HAP-1 (cell line): Measurements from ENCODE around the gene SLC9A4.
"Not testable (repeated sequence)": the region's sequence is repeated elsewhere in the genome, so short reads cannot be mapped to it uniquely, and the experiment has no call there.

Experiments
- DNase-seq, 2 experiments: peaks; one replicate each; pipeline ENCODE4 v3.0.0-alpha.2; 2016 to 2020; ENCODE audit warnings: low spot score in 2 of 2
- H3K27me3 ChIP-seq: fragments of 250-450 bp; sonication (Bioruptor Pico); 2 replicates; pipeline ENCODE4 v1.5.1; 2020; ENCODE audit warnings: low read depth, mild to moderate bottlenecking, moderate library complexity
- H3K36me3 ChIP-seq: fragments of 250-450 bp; sonication (Bioruptor Pico); replicated peaks from 2 replicates; pipeline ENCODE4 v1.5.1; 2020; ENCODE audit warnings: mild to moderate bottlenecking
- H3K4me1 ChIP-seq: fragments of 250-450 bp; sonication (Bioruptor Pico); 2 replicates; pipeline ENCODE4 v1.5.1; 2020; ENCODE audit warnings: mild to moderate bottlenecking
- H3K4me3 ChIP-seq: fragments of 250-450 bp; sonication (Bioruptor Pico); 2 replicates; pipeline ENCODE4 v1.5.1; 2020; ENCODE audit warnings: mild to moderate bottlenecking, moderate library complexity
- H3K9me3 ChIP-seq: fragments of 250-450 bp; sonication (Bioruptor Pico); 2 replicates; pipeline ENCODE4 v1.5.1; 2020; ENCODE audit warnings: mild to moderate bottlenecking, moderate library complexity
- in situ Hi-C: fragments of 300-500 bp; cut with MboI; formaldehyde crosslinking; loops from 3 replicates; pipeline ENCODE4 v1.14.3; 2020; ENCODE audit warnings: low sequenced_read_pairs, inconsistent platforms, mixed read lengths

SLC9A4 gene

GRCh38 chr2:102558463-102558862, 85.4 kb downstream of the SLC9A4 start:
- DNase-seq: no peak
- in situ Hi-C loops: no loop called here

GRCh38 chr2:102562542-102562941, 89.5 kb downstream of the SLC9A4 start:
- H3K9me3 ChIP-seq, H3K36me3 ChIP-seq, H3K4me3 ChIP-seq, DNase-seq, H3K4me1 ChIP-seq, in situ Hi-C loops, H3K27me3 ChIP-seq: not testable (repeated sequence)

More at GRCh38 chr2:102558463-102558862, 85.4 kb downstream of the SLC9A4 start:
- H3K9me3 ChIP-seq: no peaks in the 10 kb centered on the region
- no peaks in the 10 kb centered on the region for H3K27me3 ChIP-seq
- no peaks in the 10 kb centered on the region for H3K4me1 ChIP-seq
- no peak overlapping the region for H3K4me3 ChIP-seq
- no peaks in the 10 kb centered on the region for H3K36me3 ChIP-seq

- DNase-seq: no peak
- in situ Hi-C loops: no loop called here
- Histone ChIP-seq H3K4me3 (no peak overlapping the region), H3K9me3 (no peaks in the 10 kb centered on the region), H3K27me3 (no peaks in the 10 kb centered on the region), H3K4me1 (no peaks in the 10 kb centered on the region), H3K36me3 (no peaks in the 10 kb centered on the region)
Measured at GRCh38 chr2:102575888-102576287, 102.9 kb downstream of the SLC9A4 start.

GRCh38 chr2:102578376-102578775, 105.3 kb downstream of the SLC9A4 start:
- in situ Hi-C loops: no loop called here

GRCh38 chr2:102581911-102582310, 108.9 kb downstream of the SLC9A4 start:
- H3K4me3 ChIP-seq: no peak overlapping the region
- no peaks in the 10 kb centered on the region for H3K4me1 ChIP-seq
- in situ Hi-C loops: no loop called here
- no peak for DNase-seq
- H3K27me3 ChIP-seq: no peaks in the 10 kb centered on the region
- H3K9me3 ChIP-seq: no peaks in the 10 kb centered on the region
- H3K36me3 ChIP-seq: no peaks in the 10 kb centered on the region

More at GRCh38 chr2:102578376-102578775, 105.3 kb downstream of the SLC9A4 start:
- no peaks in the 10 kb centered on the region for H3K4me1 ChIP-seq
- no peak for DNase-seq
- H3K9me3 ChIP-seq: no peaks in the 10 kb centered on the region
- H3K36me3 ChIP-seq: no peaks in the 10 kb centered on the region
- H3K27me3 ChIP-seq: no peaks in the 10 kb centered on the region
- H3K4me3 ChIP-seq: no peak overlapping the region

GRCh38 chr2:102582845-102583244, 109.8 kb downstream of the SLC9A4 start:
- Histone ChIP-seq H3K4me1 (no peaks in the 10 kb centered on the region), H3K27me3 (no peaks in the 10 kb centered on the region), H3K36me3 (no peaks in the 10 kb centered on the region), H3K4me3 (no peak overlapping the region), H3K9me3 (no peaks in the 10 kb centered on the region)
- in situ Hi-C loops: no loop called here
- no peak for DNase-seq
